Activated CD4-positive, alpha-beta T cell treated with anti-CD3 and anti-CD28 coated beads for 36 hours (primary cell): ENCODE data around the gene INTS13. TPM values are rescaled to one million over a fixed set of nuclear protein-coding genes. Genes with fewer than 3 reads are reported as not detected.
A peak's percentile ranks its signal among the peaks of the same experiment; 100 is the strongest.
"Not testable (repeated sequence)": the region's sequence is repeated elsewhere in the genome, so short reads cannot be mapped to it uniquely, and the experiment has no call there.

Source experiments
- ATAC-seq: fragments of 200-7000 bp; cut with Tn5 transposase; one replicate; pipeline ENCODE4 v1.10.0; 2021; ENCODE audit warnings: mild to moderate bottlenecking, moderate library complexity
- CTCF ChIA-PET: fragments of 350-600 bp; sonication (Branson Sonifier 250); formaldehyde crosslinking; loops from one replicate; lab custom pipeline; 2021; ENCODE audit warnings: antibody characterized with exemption; lab: Charles Lee
- POLR2A ChIA-PET: fragments of 350-600 bp; sonication (Branson Sonifier 250); formaldehyde crosslinking; loops from one replicate; lab custom pipeline; 2021; ENCODE audit warnings: antibody characterized with exemption, inconsistent platforms; lab: Charles Lee
- DNase-seq: peaks from one replicate; pipeline ENCODE4 v3.0.0-alpha.2; 2020
- H3K27ac Mint-ChIP-seq: one replicate; pipeline ENCODE4 v1.8.0; 2021; ENCODE audit warnings: mixed read lengths
- H3K27me3 Mint-ChIP-seq: one replicate; pipeline ENCODE4 v1.8.0; 2021; ENCODE audit warnings: mixed read lengths
- H3K36me3 Mint-ChIP-seq: one replicate; pipeline ENCODE4 v1.8.0; 2021; ENCODE audit warnings: low read depth, mixed read lengths
- H3K4me1 Mint-ChIP-seq: one replicate; pipeline ENCODE4 v1.8.0; 2021; ENCODE audit warnings: mixed read lengths
- H3K4me3 Mint-ChIP-seq: one replicate; pipeline ENCODE4 v1.8.0; 2021; ENCODE audit warnings: mild to moderate bottlenecking, moderate library complexity, mixed read lengths
- H3K9me3 Mint-ChIP-seq: one replicate; pipeline ENCODE4 v1.8.0; 2021; ENCODE audit warnings: low read depth, mixed read lengths
- intact Hi-C, 2 experiments: fragments of 100-400 bp; cut with DNase I in 1 of 2; cut with micrococcal nuclease in 1 of 2; formaldehyde crosslinking; loops; one replicate each; pipeline versions ENCODE4 v1.14.2 to v1.15.1; 2022 to 2024; cut with DNase I, micrococcal nuclease
- total RNA-seq, 2 experiments: library from RNA; stranded (reverse); gene quantifications; one replicate each; pipeline ENCODE4 v1.2.3, GENCODE V29; 2021

The INTS13 gene
- 10 to 100 TPM; 66.3 to 71.5 TPM for total RNA-seq

DNA sequence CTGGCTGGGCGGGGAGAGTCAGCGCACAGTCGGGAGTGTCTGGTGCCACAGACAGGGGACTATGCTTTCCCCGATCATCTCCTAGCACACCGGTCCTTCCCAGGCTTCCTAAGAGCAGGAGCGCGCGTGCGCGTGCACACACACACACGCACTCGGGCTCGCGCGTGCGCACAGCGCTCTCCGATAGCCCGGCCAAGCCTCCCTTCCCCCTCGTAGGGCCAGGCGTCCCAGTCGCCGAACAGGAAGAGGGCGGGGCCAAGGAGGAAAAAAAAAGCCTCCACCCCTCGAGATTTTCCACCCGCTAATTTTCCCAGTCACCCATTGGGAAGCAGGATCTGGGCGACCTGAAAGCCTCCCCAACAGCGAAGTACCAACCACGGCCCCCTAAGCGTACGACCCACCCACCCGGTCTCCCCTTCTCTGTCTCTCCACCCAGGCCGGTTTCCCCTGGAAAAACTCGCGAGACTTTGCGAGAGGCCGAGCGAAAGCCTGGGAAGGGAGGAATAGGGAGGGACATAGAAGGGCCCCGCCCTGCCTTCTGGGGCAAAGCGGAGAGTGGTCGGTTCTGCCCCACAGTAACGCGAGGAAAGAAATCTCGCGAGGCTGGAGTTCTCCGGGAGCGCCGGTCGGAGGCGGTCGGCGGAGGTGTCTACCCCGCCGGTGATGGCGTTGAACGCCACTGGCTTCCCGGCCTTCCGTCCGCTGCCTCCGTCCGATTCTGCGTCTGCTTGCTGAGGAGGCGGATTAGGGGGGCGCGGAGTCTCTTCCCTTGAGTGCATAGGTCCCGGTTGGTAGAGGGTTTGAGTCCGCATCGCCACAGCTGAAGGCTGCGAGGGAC is at the start of gene INTS13, which contains the start of gene FGFR1OP2:
Gene INTS13, minus strand, starts transcription at position 119 of the 838 bp plus-strand sequence. CDS start 1,178 bp downstream, outside the sequence.
Gene FGFR1OP2, plus strand, starts transcription at position 608 of the 838 bp plus-strand sequence. CDS start 15,689 bp downstream, outside the sequence.
- CTCF ChIA-PET = interaction anchor here (0.8 to 2.2 kb wide), 4 partner anchors 76 to 585 kb away, joined by 3 to 13 read pairs (median 3); partner anchors contain the start of gene TM7SF3
- DNase-seq (peak; percentile 99), ATAC-seq (peak; percentile 92)
- intact Hi-C loops = loop anchor here (1.0 to 10.0 kb wide), 9 partner anchors 76 to 1886 kb away; partner anchors contain the start of genes ITPR2 (in 2 of the 2), TM7SF3 (in 2 of the 2), MED21 (in 1 of the 2) and MRPS35 (in 1 of the 2)
- Mint-ChIP-seq H3K27me3 (no peaks in the 10 kb centered on the region), H3K4me1 (peaks cover 56% of the 10 kb centered on the region), H3K27ac (peak within 1 kb of the TSS; percentile 99), H3K4me3 (peak within 1 kb of the TSS; percentile 98), H3K36me3 (peaks cover 19% of the 10 kb centered on the region), H3K9me3 (no peaks in the 10 kb centered on the region)
- POLR2A ChIA-PET = interaction anchor here (0.6 kb wide), 1 partner anchor 34 kb away, joined by 12 read pairs; no protein-coding TSS in a partner anchor

DNA sequence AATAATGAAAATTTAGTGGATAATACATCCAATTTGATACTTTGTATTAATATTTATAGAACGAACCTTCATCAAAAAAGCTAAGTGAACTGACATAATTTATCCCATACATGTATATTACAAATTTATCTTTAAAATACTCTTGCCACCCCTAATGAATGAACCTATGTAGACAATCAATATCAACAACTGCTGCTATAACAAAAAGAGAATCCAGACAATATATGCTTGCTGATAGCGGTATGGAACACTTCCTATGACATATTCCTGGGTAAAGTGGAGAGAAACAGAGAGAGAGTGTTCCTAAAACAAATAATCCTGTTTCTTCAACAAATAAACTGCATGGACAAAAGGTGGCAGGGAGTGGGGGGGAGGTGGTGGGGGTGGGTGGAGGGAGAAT is 45.1 kb upstream of the INTS13 start:
- H3K27ac Mint-ChIP-seq = no peak overlapping the region
- no peaks in the 10 kb centered on the region for H3K9me3 Mint-ChIP-seq
- H3K4me1 Mint-ChIP-seq = peaks cover 5% of the 10 kb centered on the region
- no peak for DNase-seq
- no peak overlapping the region for H3K4me3 Mint-ChIP-seq
- H3K27me3 Mint-ChIP-seq = no peaks in the 10 kb centered on the region
- H3K36me3 Mint-ChIP-seq = peaks cover 43% of the 10 kb centered on the region
- ChIA-PET POLR2A (no interaction called here), CTCF (interaction anchor here (0.8 kb wide), 1 partner anchor 322 kb away, joined by 4 read pairs; no protein-coding TSS in a partner anchor)
- intact Hi-C loops = no loop called here
- no peak for ATAC-seq

DNA sequence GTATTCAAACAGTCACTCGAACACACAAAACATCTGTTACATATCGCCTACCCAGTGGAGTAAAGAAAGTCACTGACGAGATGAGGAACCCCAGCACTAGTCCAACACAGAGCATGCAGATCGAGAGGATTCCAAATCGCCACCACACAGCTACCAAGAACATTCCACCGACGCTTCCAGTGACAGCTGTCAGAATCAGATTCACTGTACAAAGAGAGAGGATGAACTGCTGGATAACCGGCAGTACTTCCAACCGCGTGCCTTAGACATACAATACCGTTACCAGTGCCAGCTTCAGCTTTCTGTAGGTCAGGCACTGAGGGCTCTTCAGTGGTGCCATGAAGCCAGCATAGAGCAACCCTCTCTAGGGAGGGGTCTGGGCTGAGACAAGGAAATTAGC is 42.0 kb upstream of the INTS13 start:
- ChIA-PET POLR2A (no interaction called here), CTCF (interaction anchor here (0.5 kb wide), 1 partner anchor 488 kb away, joined by 3 read pairs; no protein-coding TSS in a partner anchor)
- Mint-ChIP-seq H3K9me3 (no peaks in the 10 kb centered on the region), H3K27ac (no peak overlapping the region), H3K4me1 (peaks cover 8% of the 10 kb centered on the region), H3K27me3 (no peaks in the 10 kb centered on the region), H3K36me3 (peaks cover 31% of the 10 kb centered on the region), H3K4me3 (no peak overlapping the region)
- intact Hi-C loops = no loop called here
- DNase-seq (no peak), ATAC-seq (no peak)

DNA sequence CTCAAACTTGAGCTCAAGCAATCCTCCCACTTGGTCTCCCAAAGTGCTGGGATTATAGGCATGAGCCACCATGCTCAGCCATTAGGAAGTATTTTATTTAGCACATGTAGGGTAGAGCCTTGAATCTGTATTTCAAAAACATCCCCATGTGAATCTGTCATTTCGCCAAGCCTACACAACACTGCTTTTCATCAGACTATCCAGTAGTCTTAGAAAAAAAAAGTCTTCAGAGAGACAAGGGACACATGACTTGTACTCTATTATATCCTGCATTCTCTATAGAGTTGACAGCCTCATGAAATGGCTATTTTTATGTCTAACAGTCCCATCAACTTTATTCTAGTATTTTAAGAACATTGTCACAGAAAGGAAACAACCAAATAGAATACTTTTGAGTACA is 41.0 kb upstream of the INTS13 start:
- H3K27ac Mint-ChIP-seq = no peak overlapping the region
- CTCF ChIA-PET = interaction anchor here (0.6 kb wide), 1 partner anchor 25 kb away, joined by 3 read pairs; no protein-coding TSS in a partner anchor
- ATAC-seq (no peak), DNase-seq (no peak)
- POLR2A ChIA-PET = no interaction called here
- H3K4me3 Mint-ChIP-seq = no peak overlapping the region
- no peaks in the 10 kb centered on the region for H3K27me3 Mint-ChIP-seq
- H3K4me1 Mint-ChIP-seq = peaks cover 4% of the 10 kb centered on the region
- H3K36me3 Mint-ChIP-seq = peaks cover 32% of the 10 kb centered on the region
- no peaks in the 10 kb centered on the region for H3K9me3 Mint-ChIP-seq
- intact Hi-C loops = no loop called here

GRCh38 chr12:26976687-26977086 is 38.9 kb upstream of the INTS13 start:
- no peak for DNase-seq
- Mint-ChIP-seq H3K4me1 (peaks cover 9% of the 10 kb centered on the region), H3K36me3 (peaks cover 32% of the 10 kb centered on the region), H3K27ac (no peak overlapping the region), H3K4me3 (no peak overlapping the region), H3K27me3 (no peaks in the 10 kb centered on the region), H3K9me3 (no peaks in the 10 kb centered on the region)
- CTCF ChIA-PET = interaction anchor here (0.6 to 1.5 kb wide), 4 partner anchors 39 to 110 kb away, joined by 3 to 6 read pairs (median 4); no protein-coding TSS in a partner anchor
- POLR2A ChIA-PET = no interaction called here
- no peak for ATAC-seq
- intact Hi-C loops = no loop called here

GRCh38 chr12:26971963-26972362 is 34.2 kb upstream of the INTS13 start:
- Mint-ChIP-seq H3K4me3 (no peak overlapping the region), H3K27ac (no peak overlapping the region), H3K27me3 (no peaks in the 10 kb centered on the region), H3K36me3 (peaks cover 38% of the 10 kb centered on the region), H3K9me3 (no peaks in the 10 kb centered on the region), H3K4me1 (peaks cover 22% of the 10 kb centered on the region)
- DNase-seq (peak; percentile 83), ATAC-seq (peak; percentile 100)
- ChIA-PET CTCF (interaction anchor here (0.6 to 1.6 kb wide), 8 partner anchors 9 to 337 kb away, joined by 3 to 7 read pairs (median 4); partner anchors contain the start of gene MED21), POLR2A (interaction anchor here (0.6 to 0.7 kb wide), 6 partner anchors 19 to 331 kb away, joined by 3 to 15 read pairs (median 12); partner anchors contain the start of gene FGFR1OP2)
- intact Hi-C loops = loop anchor here (1.0 kb wide), 2 partner anchors 31 to 42 kb away; partner anchors contain the start of gene TM7SF3 (in 1 of the 2)

- Mint-ChIP-seq H3K27me3 (no peaks in the 10 kb centered on the region), H3K36me3 (peaks cover 30% of the 10 kb centered on the region), H3K27ac (no peak overlapping the region), H3K4me1 (peaks cover 18% of the 10 kb centered on the region), H3K9me3 (no peaks in the 10 kb centered on the region), H3K4me3 (no peak overlapping the region)
- ChIA-PET CTCF (interaction anchor here (0.6 kb wide), 1 partner anchor 1884 kb away, joined by 3 read pairs; no protein-coding TSS in a partner anchor), POLR2A (no interaction called here)
- DNase-seq (no peak), ATAC-seq (no peak)
- intact Hi-C loops = no loop called here
Measured at GRCh38 chr12:26970136-26970535, 32.4 kb upstream of the INTS13 start.

- Mint-ChIP-seq H3K27ac (no peak overlapping the region), H3K4me3 (no peak overlapping the region), H3K27me3 (no peaks in the 10 kb centered on the region), H3K4me1 (peaks cover 14% of the 10 kb centered on the region), H3K9me3 (no peaks in the 10 kb centered on the region), H3K36me3 (peaks cover 23% of the 10 kb centered on the region)
- POLR2A ChIA-PET = no interaction called here
- intact Hi-C loops = no loop called here
- DNase-seq = no peak
- ATAC-seq = no peak
- CTCF ChIA-PET = interaction anchor here (0.6 to 0.7 kb wide), 3 partner anchors 10 to 186 kb away, joined by 3 to 4 read pairs (median 3); partner anchors contain the start of gene ITPR2
Measured at GRCh38 chr12:26966842-26967241, 29.1 kb upstream of the INTS13 start.

GRCh38 chr12:26963413-26963812 is 25.6 kb upstream of the INTS13 start:
- H3K9me3 Mint-ChIP-seq = no peaks in the 10 kb centered on the region
- no peaks in the 10 kb centered on the region for H3K27me3 Mint-ChIP-seq
- no peak overlapping the region for H3K4me3 Mint-ChIP-seq
- no peak for ATAC-seq
- no peak overlapping the region for H3K27ac Mint-ChIP-seq
- peaks cover 24% of the 10 kb centered on the region for H3K36me3 Mint-ChIP-seq
- intact Hi-C loops = no loop called here
- CTCF ChIA-PET = no interaction called here
- POLR2A ChIA-PET = no interaction called here
- DNase-seq = no peak
- no peaks in the 10 kb centered on the region for H3K4me1 Mint-ChIP-seq

- ATAC-seq = no peak
- DNase-seq = no peak
- ChIA-PET POLR2A (no interaction called here), CTCF (no interaction called here)
- H3K4me1 Mint-ChIP-seq = no peaks in the 10 kb centered on the region
- no peak overlapping the region for H3K27ac Mint-ChIP-seq
- intact Hi-C loops = no loop called here
- H3K27me3 Mint-ChIP-seq = no peaks in the 10 kb centered on the region
- H3K9me3 Mint-ChIP-seq = no peaks in the 10 kb centered on the region
- peaks cover 27% of the 10 kb centered on the region for H3K36me3 Mint-ChIP-seq
- H3K4me3 Mint-ChIP-seq = no peak overlapping the region
Measured at GRCh38 chr12:26961803-26962202, 24.0 kb upstream of the INTS13 start.

- H3K27ac Mint-ChIP-seq, H3K9me3 Mint-ChIP-seq, H3K4me3 Mint-ChIP-seq, CTCF ChIA-PET, H3K4me1 Mint-ChIP-seq, H3K27me3 Mint-ChIP-seq, ATAC-seq, POLR2A ChIA-PET, intact Hi-C loops, DNase-seq: not testable (repeated sequence)
- peaks cover 29% of the 10 kb centered on the region for H3K36me3 Mint-ChIP-seq
Measured at GRCh38 chr12:26961391-26961790, 23.6 kb upstream of the INTS13 start.
